Astrocyte (in vitro differentiated cells and primary cell): Measurements from ENCODE around the gene THSD7B.

Experiments
- EZH2 ChIP-seq: IDR thresholded peaks from 2 replicates; pipeline ENCODE4 v1.6.1; 2012; ENCODE audit warnings: mild to moderate bottlenecking, low read length, inconsistent platforms; ENCODE audit not compliant: insufficient read depth
- TF ChIP-seq, protein P1 (sequence below): IDR thresholded peaks from 2 replicates; pipeline ENCODE4 v1.5.1; 2011; ENCODE audit warnings: low read depth, mild to moderate bottlenecking, inconsistent platforms, low read length, moderate library complexity; ENCODE audit not compliant: insufficient read depth

DNA sequence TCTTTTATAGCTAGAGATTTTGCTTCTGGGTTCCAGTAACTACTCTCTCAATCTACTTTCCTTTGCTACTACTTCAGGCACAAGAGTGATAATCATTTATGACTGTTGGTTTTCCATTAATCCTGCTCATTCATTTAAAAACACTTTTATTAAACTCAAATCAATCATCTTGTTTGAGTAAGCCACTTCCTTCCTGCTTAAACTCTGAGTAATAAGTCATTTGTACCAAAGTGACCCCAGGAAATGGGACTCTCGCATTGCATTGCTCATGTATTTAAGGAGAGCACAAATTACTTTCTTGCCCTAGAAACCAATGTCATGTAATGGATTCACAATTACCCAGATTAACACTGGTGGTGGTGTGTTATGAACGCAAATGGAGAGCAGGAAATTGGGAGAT is 928.2 kb downstream of the THSD7B start:
- TF ChIP-seq, protein P1, sequence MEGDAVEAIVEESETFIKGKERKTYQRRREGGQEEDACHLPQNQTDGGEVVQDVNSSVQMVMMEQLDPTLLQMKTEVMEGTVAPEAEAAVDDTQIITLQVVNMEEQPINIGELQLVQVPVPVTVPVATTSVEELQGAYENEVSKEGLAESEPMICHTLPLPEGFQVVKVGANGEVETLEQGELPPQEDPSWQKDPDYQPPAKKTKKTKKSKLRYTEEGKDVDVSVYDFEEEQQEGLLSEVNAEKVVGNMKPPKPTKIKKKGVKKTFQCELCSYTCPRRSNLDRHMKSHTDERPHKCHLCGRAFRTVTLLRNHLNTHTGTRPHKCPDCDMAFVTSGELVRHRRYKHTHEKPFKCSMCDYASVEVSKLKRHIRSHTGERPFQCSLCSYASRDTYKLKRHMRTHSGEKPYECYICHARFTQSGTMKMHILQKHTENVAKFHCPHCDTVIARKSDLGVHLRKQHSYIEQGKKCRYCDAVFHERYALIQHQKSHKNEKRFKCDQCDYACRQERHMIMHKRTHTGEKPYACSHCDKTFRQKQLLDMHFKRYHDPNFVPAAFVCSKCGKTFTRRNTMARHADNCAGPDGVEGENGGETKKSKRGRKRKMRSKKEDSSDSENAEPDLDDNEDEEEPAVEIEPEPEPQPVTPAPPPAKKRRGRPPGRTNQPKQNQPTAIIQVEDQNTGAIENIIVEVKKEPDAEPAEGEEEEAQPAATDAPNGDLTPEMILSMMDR = no peak
- TF ChIP-seq EZH2 = no peak
